ENCODE data around the gene ZSCAN9.

The ZSCAN9 gene

GRCh38 chr6:28266962-28267694 lies 42.1 kb downstream of the ZSCAN9 start, which contains the start of gene ZSCAN26:
ZSCAN26 (plus strand) TSS chr6:28267143; CDS start chr6:28271920, 4,777 bp downstream.
- DNase-seq (ENCODE audit: low read depth in 2 of 2) = peak; percentile 66 to 77

- DNase-seq (ENCODE audit: low read depth in 2 of 2) = no peak
Measured at GRCh38 chr6:28267695-28268059, 42.6 kb downstream of the ZSCAN9 start.

GRCh38 chr6:28269492-28269891 lies 44.4 kb downstream of the ZSCAN9 start:
- DNase-seq (ENCODE audit: low read depth in 2 of 2) = no peak

GRCh38 chr6:28274888-28275287 lies 49.8 kb downstream of the ZSCAN9 start:
- no peak for DNase-seq (ENCODE audit: low read depth in 2 of 2)

GRCh38 chr6:28277746-28278145 lies 52.7 kb downstream of the ZSCAN9 start:
- DNase-seq (ENCODE audit: low read depth in 2 of 2) = no peak

DNA sequence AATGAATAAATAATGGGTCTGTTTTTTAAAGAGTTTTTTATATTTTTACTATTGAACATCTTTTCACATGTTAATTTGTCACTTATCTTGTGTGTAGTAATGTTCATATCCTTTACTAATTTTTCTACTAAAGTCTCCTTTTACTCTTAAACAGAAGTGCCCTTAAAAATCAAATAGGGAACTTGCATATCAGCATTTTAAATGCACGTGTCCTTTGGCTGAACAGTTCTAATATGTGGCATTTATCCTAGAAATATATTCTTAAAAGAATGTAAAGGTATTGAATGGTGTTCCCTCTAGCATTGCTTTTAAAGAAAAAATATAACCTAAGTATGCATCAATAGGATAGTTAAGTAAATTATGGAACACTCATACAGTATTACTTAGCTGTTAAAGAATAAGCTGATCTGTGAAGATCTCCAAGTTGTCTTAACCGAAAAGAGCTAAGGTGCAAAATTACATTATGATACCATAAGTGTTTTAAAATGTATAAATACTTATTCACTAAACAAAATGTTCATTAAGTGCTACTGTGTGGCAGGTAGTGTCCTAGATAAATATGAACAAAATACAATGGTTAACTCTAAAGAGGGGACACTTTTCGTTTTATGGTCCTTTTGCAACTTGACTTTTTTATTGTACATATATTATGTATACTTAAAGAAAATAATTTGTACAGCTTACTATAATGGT lies 55.7 kb downstream of the ZSCAN9 start:
- no peak for DNase-seq (ENCODE audit: low read depth in 2 of 2)

- DNase-seq (ENCODE audit: low read depth in 2 of 2) = peak; percentile 38 to 60
Measured at GRCh38 chr6:28281288-28282064, 56.4 kb downstream of the ZSCAN9 start, which contains the start of gene PGBD1. PGBD1 (plus strand) TSS chr6:28281572; CDS start chr6:28283814, 2,242 bp downstream.

- no peak for DNase-seq (ENCODE audit: low read depth in 2 of 2)
Measured at GRCh38 chr6:28282926-28283325, 57.9 kb downstream of the ZSCAN9 start.

Measured in stimulated activated CD4-positive, alpha-beta T cell treated with anti-CD3 and anti-CD28 coated beads, Interleukin-12 subunit alpha, Interleukin-12 subunit beta, amount 100 ng/mL, for 24 hours (primary cell).